GM10266 (cell line): Measurements from ENCODE around the gene ITGA3.
"Not testable (repeated sequence)": the region's sequence is repeated elsewhere in the genome, so short reads cannot be mapped to it uniquely, and the experiment has no call there.

ENCODE experiments used
- DNase-seq: peaks from one replicate; pipeline ENCODE4 v3.0.0; 2012; ENCODE audit errors: extremely low spot score
- TF ChIP-seq, protein P1 (sequence below): IDR thresholded peaks from 2 replicates; pipeline ENCODE4 v1.5.1; 2012; ENCODE audit warnings: mild to moderate bottlenecking, low read depth; ENCODE audit not compliant: control insufficient read depth, insufficient read depth; ENCODE audit errors: missing control alignments

ITGA3 gene

DNA sequence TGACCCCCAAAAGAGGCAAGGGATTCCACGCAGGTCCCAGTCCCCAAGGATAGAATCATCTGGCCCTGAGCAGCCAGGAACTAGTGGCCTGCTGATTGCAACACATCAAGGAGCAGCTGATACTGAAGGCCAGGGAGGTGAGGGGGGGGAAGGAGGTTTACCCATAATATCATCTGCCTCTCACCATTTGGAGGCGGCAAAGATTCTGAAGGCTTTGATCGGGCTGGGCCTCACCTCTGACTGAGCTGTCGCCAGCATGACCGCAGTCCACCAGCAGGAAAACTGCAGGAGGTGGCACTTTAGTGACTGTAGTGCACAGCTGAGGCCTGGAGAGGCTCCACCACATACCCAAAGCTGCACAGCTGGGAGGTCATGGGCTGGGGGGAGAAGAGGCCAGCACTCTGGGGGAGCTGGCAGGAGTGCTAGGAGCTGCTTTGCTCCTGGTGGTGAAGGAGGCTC is 20.5 kb upstream of the ITGA3 start:
- TF ChIP-seq, protein P1, sequence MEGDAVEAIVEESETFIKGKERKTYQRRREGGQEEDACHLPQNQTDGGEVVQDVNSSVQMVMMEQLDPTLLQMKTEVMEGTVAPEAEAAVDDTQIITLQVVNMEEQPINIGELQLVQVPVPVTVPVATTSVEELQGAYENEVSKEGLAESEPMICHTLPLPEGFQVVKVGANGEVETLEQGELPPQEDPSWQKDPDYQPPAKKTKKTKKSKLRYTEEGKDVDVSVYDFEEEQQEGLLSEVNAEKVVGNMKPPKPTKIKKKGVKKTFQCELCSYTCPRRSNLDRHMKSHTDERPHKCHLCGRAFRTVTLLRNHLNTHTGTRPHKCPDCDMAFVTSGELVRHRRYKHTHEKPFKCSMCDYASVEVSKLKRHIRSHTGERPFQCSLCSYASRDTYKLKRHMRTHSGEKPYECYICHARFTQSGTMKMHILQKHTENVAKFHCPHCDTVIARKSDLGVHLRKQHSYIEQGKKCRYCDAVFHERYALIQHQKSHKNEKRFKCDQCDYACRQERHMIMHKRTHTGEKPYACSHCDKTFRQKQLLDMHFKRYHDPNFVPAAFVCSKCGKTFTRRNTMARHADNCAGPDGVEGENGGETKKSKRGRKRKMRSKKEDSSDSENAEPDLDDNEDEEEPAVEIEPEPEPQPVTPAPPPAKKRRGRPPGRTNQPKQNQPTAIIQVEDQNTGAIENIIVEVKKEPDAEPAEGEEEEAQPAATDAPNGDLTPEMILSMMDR: no peak
- no peak for DNase-seq

DNA sequence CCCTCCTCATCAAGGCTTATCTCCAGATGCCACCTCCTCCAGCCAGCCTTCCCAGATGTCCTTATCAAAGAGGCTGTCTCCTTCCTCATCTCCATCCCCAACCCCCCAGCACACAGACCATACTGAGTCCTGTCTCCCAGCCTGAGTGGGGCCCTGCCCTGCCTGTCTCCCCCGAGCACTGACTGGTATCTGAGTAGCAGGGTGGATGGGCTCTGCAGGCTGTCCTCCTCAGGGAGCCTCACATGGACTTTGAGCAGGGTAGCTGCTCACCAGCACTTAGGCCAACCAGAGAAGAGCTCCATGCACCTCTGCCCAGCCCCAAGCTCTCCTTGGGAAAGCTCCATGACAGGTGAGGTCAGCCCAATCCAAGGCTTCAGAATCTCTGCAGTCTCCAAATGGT is 20.0 kb upstream of the ITGA3 start:
- TF ChIP-seq, protein P1: no peak
- DNase-seq: no peak

DNA sequence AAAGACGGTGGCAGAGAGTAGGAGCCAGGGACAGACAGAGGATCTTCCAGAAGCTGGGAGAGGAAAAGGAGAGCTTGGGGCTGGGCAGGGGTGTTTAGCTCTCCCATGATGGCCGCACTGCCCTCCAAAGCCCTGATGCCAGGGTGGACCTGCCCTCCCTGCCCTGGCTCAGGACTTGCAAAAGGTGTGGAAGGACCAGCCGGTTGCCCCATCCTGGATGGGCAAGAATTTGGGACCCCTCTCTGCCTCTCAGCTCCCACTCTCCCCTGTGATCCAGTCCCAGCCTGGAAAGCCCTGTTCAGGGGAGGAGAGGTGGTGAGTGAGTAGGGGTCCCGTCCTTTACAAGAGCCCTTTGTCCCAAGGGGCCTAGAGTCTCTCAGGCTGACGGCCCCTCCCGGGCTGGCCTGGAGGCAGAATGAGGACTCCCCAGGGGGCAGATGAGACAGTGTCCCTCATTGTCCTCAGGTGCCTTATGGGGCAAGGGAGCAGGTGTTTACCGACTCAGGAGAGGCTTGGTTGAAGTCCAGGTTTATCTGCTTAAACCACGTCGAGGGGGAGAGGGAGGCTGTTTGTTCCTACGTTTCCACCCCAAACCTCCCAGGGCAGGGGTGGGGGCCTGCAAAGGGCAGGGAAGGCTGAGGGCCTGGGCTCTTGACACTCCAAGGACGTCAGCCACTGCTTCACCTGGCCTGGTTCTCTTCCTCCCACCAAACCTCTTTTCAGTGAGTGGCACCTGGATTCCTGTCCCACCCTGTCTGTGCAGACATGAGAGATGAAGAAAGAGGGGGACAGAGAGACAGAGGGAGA is 19.3 kb upstream of the ITGA3 start:
- TF ChIP-seq, protein P1: no peak
- DNase-seq: no peak

DNA sequence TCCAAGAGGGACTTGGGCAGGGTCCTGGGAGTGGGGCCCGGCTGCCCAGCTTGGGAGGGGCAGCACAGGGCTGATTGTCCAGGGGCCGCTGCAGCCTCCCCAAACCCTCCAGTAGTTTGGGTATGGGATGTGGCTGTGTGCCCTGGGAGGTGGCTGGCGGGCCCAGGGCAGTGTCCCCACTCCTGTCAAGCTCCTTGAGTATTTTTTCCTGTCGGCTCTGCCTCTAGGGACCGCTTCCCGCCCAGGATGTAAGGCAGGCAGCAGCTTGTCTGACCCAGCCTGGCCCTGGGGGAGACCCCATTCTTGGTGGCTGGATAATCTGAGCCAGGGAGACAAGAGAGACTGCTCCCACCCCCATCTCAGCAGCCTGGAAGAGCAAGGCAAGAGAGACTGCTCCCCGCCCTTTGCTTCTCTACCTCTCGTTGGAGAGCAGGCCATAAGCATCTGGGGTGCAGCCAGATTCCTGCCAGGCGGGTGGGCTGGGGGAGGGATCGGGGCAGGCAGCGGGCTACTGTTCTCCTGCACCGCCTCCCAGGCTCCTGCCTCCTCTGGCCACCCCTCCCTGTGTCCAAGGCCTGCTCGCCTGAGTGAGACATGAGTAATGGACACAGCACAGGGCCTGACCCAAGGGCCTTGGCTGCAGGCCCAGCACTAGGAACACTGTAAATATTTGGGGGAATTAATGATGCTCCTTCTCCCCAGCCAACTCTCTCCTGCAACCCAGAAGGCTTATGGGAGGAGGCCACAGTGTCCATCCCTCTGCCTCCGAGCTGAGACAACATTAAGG is 18.4 kb upstream of the ITGA3 start:
- TF ChIP-seq, protein P1: no peak
- no peak for DNase-seq

DNA sequence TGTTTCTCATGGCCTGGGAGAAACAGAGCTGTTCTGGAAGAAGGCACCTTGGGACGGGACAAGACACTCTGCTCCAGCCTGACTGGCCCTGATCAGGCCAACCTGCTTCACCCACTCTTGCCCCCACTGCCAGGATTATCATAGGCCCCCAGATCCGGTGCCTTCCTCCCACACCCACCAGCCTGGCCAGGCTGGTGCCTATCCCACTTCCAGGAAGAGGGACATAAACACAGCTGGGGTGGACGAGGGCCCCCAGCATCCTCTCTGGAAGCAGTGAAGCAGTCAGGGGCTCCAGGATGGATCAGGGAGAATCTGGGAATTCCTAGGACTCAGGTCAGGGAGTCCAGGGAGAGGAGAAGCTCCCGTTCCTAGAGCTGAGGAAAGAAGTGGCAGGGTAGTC is 16.9 kb upstream of the ITGA3 start:
- DNase-seq: no peak
- TF ChIP-seq, protein P1: no peak

DNA sequence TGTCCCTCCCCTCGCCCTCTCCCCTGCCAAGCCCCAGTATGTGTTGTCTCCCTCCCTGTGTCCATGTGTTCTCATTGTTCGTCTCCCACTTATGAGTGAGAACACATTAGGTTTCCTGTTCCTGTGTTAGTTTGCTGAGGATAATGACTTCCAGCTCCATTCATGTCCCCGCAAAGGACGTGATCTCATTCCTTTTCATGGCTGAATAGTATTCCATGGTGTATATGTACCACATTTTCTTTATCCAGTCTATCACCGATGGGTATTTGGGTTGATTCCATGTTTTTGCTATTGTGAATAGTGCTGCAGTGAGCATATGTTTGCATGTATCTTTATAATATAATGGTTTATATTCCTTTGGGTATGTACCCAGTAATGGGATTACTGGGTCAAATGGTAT is 15.4 kb upstream of the ITGA3 start:
- not testable (repeated sequence) for DNase-seq

DNA sequence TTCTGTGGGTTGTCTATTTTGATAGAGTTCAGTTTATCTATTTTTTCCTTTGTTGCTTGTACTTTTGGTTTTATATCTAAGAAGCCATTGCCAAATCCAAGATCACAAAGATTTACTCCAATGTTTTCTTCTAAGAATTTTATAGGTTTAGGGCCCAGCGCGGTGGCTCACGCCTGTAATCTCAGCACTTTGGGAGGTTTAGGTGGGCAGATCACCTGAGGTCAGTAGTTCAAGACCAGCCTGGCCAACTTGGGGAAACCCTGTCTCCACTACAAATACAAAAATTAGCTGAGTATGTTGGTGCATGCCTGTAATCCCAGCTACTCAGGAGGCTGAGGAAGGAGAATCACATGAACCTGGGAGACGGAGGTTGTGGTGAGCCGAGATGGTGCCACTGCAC is 13.7 kb upstream of the ITGA3 start:
- TF ChIP-seq, protein P1: no peak
- no peak for DNase-seq
